SIG-M5 treated with dmso at 0.1 percent for 504 hours (cell line): Measurements from ENCODE around the gene DCD.
"Not testable (repeated sequence)": the region's sequence is repeated elsewhere in the genome, so short reads cannot be mapped to it uniquely, and the experiment has no call there.

Experiments used
- DNase-seq: peaks from one replicate; lab custom pipeline; 2025; ENCODE audit not compliant: unreplicated experiment; lab: John Stamatoyannopoulos, UW

The DCD gene

DNA sequence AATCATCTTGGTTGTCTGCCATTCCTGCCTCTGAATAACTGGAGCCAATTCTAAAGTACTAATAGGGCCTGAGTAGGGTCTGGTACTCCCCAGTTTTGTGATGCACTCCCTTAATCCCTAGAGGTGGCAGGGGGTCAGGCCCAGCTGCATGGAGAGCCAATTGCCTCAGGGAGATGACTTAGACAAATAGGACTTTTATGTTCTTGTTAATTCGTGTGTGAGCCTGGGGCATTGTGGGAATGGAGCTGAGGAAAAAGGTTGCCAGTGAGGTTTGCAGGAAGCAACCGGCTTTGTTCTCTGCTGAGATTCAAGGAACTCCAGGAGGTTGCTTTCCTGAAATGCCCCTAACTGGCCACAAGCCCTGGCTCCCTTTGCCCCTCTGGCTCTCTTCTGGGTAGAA lies 6.8 kb upstream of the DCD start:
- no peak for DNase-seq

DNA sequence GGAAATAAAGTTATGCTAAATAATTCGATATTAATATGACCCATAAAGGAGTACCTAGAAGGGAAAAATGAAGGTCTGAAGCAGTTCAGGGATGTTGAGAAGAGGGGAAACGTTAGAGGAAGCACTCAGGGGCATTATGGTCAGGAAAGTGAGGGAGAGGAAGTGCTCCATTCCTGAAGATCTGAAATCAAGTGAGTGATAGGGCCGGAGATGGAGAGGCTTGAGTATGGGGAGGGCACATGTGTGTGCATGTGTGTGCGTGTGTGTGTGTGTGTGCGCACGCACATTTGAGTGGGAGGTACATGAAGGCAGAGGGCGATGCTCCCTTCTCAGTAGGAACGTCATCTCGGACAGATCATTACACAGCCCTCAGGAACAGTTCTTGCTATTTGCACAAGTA lies 4.9 kb upstream of the DCD start:
- DNase-seq: no peak

DNA sequence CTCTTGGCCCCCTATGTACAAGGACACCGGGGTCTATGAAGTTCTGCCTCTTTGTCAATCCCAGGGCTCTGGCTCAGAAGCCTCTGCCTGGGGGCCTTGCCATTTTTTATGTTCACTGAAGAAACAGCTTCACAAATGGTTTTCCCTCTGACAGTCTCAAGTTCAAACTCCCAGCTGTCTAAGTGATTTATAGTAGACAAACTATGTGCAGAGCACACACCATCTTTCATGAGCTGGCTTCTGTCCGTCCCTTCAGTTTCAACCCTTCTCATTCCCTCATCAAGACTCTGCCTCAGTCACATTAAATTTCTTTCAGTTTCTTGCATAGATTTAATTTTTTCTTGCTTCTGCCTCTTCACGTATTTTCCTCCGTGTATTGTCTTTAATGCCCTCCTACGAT lies 2.7 kb upstream of the DCD start:
- no peak for DNase-seq

DNA sequence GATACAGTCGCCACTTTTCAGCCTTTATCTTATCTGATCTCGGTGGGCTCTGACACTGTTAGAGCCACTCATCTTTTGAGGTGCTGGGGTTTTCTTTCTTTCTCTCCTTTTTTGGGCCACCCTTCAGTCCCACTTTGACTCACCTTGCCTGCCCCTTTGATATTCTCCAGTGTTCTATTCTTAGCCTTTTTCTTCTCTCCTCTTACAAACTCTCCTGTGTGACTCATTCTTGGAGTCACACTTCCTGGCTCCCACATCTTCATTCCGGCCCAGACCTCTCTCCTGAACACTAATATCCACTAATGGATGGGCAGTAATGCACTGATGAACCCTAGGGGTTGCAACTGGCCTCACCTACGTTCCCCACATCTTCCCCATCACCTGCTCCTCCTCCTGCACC lies 2.2 kb upstream of the DCD start:
- DNase-seq: no peak

DNA sequence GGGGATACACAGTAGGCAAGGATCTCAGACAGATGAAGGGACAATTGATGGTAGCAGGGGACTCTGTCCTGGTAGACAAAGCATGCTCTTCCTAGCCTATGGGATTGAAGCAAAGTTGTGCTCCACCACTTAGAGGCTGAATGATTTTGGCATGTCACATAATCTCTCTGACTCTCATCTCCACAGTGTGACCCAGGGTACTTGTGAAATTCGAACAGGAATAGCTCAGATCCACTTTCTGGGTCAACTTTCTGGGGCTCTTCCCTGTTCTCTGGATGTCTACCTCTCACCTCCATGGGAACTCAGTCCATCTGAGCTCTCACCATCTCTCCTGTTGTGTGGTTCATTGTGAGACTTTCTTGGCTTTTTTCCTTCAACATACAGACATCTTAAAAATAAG lies 1.7 kb upstream of the DCD start:
- no peak for DNase-seq

DNA sequence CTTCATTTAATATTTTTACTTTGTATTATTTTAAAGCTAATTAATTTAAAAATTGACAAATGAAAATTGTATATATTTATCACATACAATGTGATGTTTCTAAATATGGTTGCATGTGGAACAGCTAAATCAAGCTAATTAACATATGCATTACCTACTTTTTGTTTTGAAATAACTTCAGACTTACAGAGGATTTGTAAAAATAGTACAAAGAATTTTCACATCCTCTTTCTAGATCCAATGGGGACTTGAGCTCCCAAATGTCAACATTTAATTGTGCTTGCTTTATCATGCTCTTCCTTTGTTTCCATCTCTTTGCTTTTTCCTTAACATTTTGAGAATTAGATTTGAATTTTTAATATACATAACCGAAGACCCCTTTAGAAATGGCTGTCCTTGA lies 6.6 kb downstream of the DCD start:
- peak; percentile 83 for DNase-seq

DNA sequence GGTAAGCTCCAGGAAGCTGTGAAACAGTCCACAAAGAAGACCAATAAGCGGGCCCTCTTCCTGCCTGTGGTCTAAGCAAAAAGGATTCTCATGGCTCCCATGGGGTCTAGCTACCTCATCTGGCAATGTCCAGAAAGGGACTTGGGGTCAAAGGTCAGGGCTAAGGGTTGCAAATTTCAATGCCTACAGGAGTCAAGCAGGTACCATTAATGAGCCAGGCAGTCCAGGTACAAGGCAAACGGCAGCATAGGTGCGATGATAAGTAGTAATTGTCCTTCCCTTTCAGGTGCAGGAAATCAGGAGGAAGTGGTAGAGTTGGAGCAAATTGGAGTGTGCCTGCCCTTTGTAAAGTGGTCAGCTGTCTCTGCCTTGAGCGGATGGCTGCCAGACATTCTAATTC lies 7.1 kb downstream of the DCD start:
- DNase-seq: no peak

DNA sequence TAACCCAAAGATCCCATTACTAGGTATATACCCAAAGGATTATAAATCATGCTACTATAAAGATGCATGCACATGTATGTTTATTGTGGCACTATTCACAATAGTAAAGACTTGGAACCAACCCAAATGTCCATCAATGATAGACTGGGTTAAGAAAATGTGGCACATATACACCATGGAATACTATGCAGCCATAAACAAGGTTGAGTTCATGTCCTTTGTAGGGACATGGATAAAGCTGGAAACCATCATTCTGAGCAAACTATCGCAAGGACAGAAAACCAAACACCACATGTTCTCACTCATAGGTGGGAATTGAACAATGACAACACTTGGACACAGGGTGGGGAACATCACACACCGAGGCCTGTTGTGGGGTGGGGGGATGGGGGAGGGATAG lies 9.1 kb downstream of the DCD start:
- not testable (repeated sequence) for DNase-seq

DNA sequence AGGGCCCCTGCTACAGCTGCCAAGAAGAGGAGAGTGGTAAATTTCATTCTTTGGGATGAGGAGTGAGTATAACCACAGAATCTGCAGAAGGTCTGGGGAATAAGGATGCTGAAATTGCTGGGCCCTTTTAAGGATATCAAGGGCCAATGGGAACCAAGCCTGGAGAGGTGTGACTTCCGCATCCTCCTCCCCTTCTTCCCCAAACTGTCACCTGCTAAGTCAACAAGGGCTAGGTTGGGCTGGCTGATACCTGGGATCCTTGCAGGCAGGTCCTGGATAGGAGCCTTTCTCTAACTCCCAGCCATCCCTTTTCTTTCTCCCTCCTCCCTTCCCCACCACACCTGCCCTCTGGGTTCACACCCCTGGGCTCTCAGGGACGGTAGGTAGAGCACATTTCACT lies 13.4 kb downstream of the DCD start, which contains the start of gene LACRT:
Gene LACRT (minus strand): TSS at position 101 of the 400 bp plus-strand sequence. CDS start 54 bp downstream, at position 47.
- no peak for DNase-seq

DNA sequence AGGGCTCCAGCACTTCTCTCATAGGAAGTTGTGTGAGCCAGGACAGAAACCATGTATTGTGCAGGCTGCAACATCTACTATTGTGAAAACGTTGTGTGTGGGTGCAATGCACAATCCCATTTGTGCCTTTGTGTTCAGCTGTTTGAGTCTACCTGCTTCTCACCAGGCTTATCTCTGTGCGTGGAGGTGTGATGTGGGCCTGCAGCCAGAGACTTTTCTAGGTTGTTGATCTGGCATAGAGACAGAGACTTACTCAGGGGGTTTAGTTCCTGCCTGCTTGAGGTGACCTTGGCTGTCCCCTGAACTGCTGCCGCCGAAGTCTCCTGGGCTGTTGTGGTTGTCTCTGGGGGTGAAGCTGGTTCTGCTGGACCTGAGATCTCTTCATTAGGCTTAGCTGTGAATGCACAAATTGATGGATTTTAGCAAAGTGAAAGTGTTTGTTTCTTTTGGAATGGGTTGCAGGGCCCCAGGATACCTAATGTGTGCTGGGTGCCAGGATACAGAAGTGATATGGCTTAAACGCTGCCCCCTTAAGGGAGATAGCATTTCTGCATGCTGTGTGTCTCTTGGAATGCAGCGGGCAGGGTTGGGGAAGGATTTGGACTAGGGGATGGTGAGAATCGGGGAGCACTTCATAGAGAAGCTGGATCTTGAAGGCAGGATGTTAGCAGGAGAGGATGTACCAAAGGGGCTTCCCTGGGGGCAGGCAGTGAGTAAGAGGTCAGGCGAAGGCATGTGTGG lies 16.0 kb downstream of the DCD start:
- DNase-seq: no peak

DNA sequence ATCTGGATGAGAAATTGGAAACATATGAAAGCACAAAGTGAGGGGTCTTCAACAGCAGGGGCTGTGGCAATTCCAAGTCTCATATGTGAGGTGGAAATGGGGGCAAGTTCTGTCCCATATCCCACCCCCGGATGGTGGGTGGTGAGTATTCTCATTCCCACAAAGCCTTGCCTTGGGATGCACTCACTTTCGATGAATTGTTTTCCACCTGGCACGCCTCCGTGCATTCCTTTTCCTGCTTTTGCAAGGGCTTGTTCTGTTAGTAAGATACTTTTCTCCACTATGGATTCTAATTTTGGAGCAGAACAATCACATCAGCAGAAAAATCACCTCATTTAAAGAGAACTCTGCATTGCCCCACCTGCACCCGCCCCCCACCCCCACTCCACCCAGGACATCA lies 16.6 kb downstream of the DCD start:
- no peak for DNase-seq

DNA sequence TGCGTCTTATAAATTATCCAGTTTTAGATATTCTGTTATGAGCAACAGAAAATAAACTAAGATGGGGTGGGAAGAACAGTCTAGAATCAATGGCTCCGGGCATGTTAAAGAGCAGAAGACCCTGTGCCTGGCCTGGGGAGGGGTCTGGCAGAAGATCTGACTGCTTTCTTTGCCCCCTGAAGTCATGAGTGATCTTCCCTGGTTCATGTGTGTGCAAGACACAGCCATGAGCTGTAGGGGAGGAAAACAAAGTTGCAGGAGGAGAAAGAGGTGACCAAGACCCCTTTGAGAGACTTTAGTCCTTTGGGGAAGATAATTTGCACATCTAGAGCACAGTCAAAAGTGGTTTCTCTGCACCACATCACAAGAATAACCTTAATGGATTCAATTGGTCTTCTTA lies 18.2 kb downstream of the DCD start:
- DNase-seq: no peak

DNA sequence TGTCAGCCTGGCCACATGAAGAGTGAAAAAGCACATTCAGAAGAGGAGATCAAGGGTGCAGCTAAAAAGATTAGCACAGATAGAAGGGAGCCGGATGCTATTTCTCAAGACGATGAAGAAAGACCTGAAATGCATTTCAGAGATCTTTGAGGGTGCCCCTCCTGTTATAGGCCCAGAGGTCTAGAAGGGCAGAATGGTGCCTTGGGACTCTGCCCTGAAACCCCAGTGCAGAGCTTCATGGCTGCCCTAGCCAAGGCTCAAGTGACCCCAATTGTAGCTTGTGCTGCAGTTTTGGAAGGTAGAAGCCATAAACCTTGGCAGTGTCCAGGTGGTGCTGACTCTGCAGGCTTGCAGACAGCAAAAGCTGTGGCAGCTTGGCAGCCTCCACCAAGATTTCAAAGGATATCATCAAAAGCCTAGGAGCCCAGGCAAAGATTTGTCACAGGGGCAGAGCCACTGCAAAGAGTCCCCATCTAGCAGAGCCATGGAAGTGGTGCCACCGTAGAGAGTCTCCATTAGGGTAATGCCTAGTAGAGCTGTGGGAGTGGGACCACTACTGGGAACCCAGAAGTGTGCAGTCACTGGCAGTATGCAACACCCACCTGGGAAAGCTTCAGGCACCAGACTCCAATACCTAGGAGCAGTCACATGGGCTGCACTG lies 19.8 kb downstream of the DCD start:
- DNase-seq: no peak

DNA sequence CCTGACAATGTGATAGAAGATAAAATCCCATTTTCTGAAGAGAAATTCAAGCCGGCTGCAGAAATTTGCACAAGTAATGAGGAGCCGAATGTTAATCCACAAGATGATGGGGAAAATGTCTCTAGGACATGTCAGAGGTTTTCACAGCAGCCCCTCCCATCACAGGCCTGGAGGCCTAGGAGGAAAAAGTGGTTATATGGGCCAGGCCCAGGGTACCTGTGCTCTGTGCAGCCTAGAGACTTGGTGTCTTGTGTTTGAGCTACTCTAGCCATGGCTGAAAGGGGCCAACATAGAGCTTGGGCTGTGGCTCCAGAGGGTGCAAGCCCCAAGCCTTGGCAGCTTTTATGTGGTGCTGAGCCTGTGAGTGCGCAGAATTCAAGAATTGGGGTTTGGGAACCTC lies 20.9 kb downstream of the DCD start:
- DNase-seq: no peak

DNA sequence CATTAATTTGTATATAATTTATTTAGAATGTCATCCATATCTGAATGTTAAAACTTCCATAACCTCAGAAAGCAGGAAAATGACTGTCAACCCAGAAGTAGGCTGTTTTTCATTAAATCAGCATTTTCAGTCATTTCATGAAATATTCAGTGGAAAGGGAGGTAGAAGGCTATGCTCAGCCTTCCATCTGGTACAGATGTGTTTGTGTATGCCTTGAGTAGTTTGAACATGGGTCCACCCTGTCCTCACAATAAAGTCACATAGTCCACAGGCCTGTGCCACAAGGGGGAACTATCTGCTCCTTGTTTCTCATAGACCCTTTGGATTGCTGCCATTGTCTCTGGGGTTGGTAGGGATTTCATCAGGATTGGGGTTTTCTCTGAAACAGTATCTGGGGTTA lies 22.6 kb downstream of the DCD start:
- DNase-seq: no peak

DNA sequence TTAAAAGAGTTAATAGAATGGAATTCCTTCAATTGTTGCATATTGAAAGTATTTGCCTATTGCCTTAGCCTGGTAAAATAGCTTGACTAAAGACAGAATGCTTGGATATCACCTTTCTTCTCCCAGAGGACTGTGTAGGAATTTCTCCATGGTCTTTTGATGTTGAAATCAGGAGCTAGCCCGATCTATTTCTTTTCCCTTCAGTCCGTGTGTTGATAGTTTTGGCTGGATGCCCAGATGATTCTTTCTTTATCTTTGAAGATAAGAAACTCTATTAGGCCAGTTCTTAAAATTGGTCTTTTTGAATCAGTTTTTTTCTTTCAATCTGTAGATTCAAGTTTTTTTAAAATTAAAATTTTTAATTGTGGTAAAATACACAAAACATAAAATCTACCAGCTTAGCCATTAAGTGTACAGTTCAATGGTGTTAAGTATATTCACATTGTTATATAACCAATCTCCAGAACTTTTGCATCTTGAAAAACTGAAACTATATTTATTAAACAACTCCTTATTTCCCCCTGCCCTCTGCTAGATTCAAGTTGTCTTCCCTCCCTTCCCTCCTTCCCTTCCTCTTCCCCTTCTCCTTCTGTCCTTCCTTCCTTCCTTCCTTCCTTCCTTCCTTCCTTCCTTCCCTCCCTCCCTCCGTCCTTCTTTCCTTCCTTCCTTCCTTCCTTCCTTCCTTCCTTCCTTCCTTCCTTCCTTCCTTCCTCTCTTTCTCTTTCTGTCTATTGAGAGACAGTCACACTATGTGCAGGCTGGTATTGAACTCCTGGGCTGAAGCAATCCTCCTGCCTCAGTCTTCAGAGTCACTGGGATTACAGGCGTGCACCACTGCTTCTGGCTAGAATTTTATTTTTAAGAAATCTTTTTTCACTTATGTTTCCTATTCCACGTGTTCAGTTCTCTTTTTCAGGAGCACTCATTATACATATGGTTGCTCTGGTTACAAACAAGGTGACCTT lies 23.6 kb downstream of the DCD start:
- no peak for DNase-seq

DNA sequence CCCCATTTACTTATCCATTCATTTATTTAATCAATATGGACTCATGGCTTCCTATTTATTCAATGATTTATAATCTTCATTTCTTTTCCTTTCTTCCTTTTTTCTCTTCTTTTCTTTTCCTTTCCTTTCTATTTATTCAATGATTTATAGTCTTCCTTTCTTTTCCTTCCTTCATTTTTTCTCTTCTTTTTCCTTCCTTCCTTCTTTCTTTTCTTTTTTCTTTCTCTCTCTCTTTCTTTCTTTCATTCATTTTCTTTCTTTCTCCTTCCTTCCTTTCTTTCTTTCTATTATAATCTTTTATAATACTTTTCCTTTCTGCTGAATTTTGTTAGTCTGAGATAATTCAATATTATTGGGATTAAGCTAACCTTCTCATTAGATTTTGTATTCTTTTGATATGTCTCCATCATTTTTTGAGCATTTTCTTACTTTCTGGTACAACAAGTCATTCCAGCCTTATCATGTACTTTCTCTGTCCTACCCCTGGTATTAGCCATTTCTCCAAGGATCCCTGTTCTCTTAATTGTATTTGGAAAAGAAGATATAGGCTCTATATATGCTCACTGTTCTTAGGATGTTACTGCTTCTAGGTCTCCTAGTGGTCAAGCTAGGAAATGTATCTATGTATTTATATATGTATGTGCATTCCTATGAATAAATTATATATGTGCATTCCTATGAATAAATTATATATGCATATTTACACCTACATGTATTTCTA lies 25.5 kb downstream of the DCD start:
- DNase-seq: peak; percentile 34

DNA sequence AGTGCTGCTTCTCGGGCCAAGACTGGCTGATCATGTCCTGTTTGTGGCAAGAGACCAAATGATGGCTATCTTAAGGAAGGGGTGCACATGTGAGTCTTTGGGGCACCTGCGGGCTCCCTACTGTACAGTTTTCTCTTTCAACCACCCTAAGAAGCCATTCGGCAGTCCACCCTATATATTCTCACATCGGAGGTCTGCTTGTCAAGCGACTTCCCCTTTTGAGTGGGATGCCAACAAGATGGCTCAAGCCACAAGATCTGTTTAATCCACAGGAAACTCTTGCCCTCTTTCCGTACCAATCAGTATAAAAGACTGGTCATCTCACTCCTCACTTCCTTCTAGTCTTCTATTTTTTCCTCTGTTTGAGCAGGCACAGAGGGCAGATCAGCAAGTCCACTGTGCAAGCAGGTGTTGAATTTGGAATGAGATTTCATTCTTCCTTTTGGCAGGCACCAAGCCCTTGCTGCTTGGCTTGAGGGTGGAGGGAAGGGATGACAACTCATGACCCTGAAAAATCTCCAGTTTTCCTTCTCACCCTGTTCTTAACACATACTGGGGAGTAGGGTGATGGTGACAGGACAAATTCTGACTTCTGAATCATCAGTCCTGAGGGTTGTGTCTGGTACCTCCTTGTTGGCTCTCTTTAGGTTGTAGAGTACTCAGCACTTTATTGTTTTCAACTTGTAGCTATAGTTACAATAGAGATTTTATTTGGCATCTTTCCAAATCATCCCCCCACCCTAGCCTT lies 31.1 kb downstream of the DCD start:
- no peak for DNase-seq

DNA sequence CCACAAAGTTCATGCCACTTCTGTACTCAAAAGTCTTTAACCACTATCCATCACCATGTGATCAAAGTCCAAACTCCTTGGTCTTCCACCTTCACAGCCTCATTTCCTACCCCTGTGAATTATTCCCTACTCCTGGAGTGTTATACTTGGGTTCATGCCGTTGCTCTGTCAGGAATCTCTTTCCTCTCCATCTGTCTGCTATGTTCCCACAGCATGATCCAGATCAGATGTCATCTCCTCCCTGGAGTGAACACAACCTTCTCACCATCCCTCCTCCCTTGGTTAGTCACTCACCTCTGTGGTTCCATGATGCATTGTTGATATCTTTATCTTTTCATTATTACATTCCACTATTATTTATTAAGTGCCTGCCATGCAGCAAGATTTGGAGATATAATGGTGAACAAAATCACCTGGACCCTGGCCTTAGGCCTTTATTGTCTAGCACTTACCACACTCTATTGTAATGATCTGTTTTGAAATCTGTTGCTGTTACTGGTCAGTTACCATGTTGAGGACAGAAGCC lies 35.9 kb downstream of the DCD start:
- DNase-seq: no peak

DNA sequence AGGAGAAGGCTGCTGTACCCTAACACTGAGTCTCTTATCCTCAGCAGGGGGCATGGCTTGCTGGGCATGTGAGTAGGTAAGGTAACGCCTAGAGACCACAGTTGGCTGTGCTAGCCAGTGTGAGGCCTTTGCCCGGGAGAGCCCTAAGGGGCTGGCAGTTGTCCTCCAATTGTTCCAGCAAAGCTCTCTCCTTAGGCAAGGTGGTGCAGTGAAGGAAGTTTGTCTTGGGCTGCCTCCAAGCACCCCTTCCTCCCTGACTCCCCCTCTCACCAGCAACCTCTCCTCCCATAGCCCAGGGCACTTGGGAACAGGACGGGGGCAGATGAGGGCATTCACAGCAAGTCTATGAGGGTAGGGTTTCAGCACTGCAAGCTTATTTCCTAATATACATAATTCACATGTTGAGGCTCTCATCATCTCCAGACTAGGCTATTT lies 36.4 kb downstream of the DCD start:
- no peak for DNase-seq
